ENCODE measurements around the gene FXYD5. TPM values are rescaled to one million over a fixed set of nuclear protein-coding genes. Genes with fewer than 3 reads are reported as not detected.

The FXYD5 gene
- total RNA-seq, 1 experiment from 2014 or later: 181 TPM

- peaks cover 52% of the 10 kb centered on the region for H3K4me1 ChIP-seq (replicated peaks; ENCODE audit: insufficient read depth)
- no peak overlapping the region for H3K4me3 ChIP-seq
- TF ChIP-seq CTCF (conservative IDR thresholded peaks at IDR 0.05) (no peak), EZH2 (IDR thresholded peaks at IDR 0.05; ENCODE audit: low read depth) (no peak)
- intact Hi-C loops (cut with micrococcal nuclease; ENCODE audit: unreplicated experiment): no loop called here
- H3K27ac ChIP-seq: no peak overlapping the region
- H3K36me3 ChIP-seq (ENCODE audit: low read depth): peaks cover 4% of the 10 kb centered on the region; the same call in 1 of the 2 replicates
- H3K9me2 ChIP-seq (ENCODE audit: insufficient read depth): no peaks in the 10 kb centered on the region
- peaks cover 11% of the 10 kb centered on the region for H3K79me2 ChIP-seq (ENCODE audit: low read depth)
- peaks cover 35% of the 10 kb centered on the region for H3F3A ChIP-seq (ENCODE audit: insufficient read depth, low read depth)
- CTCF ChIA-PET: no interaction called here
- H3K9me3 ChIP-seq (ENCODE audit: insufficient read depth, low read depth): no peaks in the 10 kb centered on the region
- no peaks in the 10 kb centered on the region for H4K20me1 ChIP-seq (ENCODE audit: insufficient read depth)
- no peak overlapping the region for H2AFZ ChIP-seq
- peak; percentile 49 to 55 for DNase-seq
- POLR2A ChIA-PET (ENCODE audit: unreplicated experiment): no interaction called here
- H3K27me3 ChIP-seq (ENCODE audit: insufficient read depth, low read depth): no peaks in the 10 kb centered on the region
- no TSS peak for BruUV-seq (replicated peaks)
- H3K4me2 ChIP-seq: peak overlapping the region; percentile 99
These were observed 28.5 kb upstream of the FXYD5 start for GRCh38 chr19:35125749-35126623.

GRCh38 chr19:35126624-35126959, 27.9 kb upstream of the FXYD5 start:
- H2AFZ ChIP-seq: no peak overlapping the region
- peaks cover 46% of the 10 kb centered on the region for H3K4me1 ChIP-seq (replicated peaks; ENCODE audit: insufficient read depth)
- no peaks in the 10 kb centered on the region for H3K9me2 ChIP-seq (ENCODE audit: insufficient read depth)
- BruUV-seq (replicated peaks): no TSS peak
- no peak overlapping the region for H3K4me3 ChIP-seq
- peaks cover 4% of the 10 kb centered on the region; the same call in 1 of the 2 replicates for H3K36me3 ChIP-seq (ENCODE audit: low read depth)
- no peaks in the 10 kb centered on the region for H3K27me3 ChIP-seq (ENCODE audit: insufficient read depth, low read depth)
- intact Hi-C loops (cut with micrococcal nuclease; ENCODE audit: unreplicated experiment): no loop called here
- no peaks in the 10 kb centered on the region for H4K20me1 ChIP-seq (ENCODE audit: insufficient read depth)
- CTCF ChIA-PET: no interaction called here
- H3K79me2 ChIP-seq (ENCODE audit: low read depth): peaks cover 5% of the 10 kb centered on the region
- DNase-seq: no peak
- no peaks in the 10 kb centered on the region for H3K9me3 ChIP-seq (ENCODE audit: insufficient read depth, low read depth)
- H3K4me2 ChIP-seq: no peak overlapping the region
- POLR2A ChIA-PET (ENCODE audit: unreplicated experiment): no interaction called here
- no peak overlapping the region for H3K27ac ChIP-seq
- peaks cover 29% of the 10 kb centered on the region for H3F3A ChIP-seq (ENCODE audit: insufficient read depth, low read depth)
- no peak for TF ChIP-seq CTCF (conservative IDR thresholded peaks at IDR 0.05)
- TF ChIP-seq EZH2 (IDR thresholded peaks at IDR 0.05; ENCODE audit: low read depth): no peak

- BruUV-seq (replicated peaks): no TSS peak
These were observed 26.7 kb upstream of the FXYD5 start for GRCh38 chr19:35127871-35128270.

More at GRCh38 chr19:35127871-35128270, 26.7 kb upstream of the FXYD5 start:
- H3K4me3 ChIP-seq: no peak overlapping the region
- ChIA-PET CTCF (no interaction called here), POLR2A (ENCODE audit: unreplicated experiment) (interaction anchor here (0.7 kb wide), 1 partner anchor 40 kb away, joined by 4 read pairs; no protein-coding TSS in a partner anchor)
- no peak overlapping the region for H2AFZ ChIP-seq
- TF ChIP-seq EZH2 (IDR thresholded peaks at IDR 0.05; ENCODE audit: low read depth): no peak
- TF ChIP-seq CTCF (conservative IDR thresholded peaks at IDR 0.05): no peak
- H3K79me2 ChIP-seq (ENCODE audit: low read depth): no peaks in the 10 kb centered on the region
- no peaks in the 10 kb centered on the region for H4K20me1 ChIP-seq (ENCODE audit: insufficient read depth)
- peaks cover 33% of the 10 kb centered on the region for H3K4me1 ChIP-seq (replicated peaks; ENCODE audit: insufficient read depth)
- H3K9me2 ChIP-seq (ENCODE audit: insufficient read depth): no peaks in the 10 kb centered on the region
- H3K36me3 ChIP-seq (ENCODE audit: low read depth): no peaks in the 10 kb centered on the region
- no peaks in the 10 kb centered on the region for H3K27me3 ChIP-seq (ENCODE audit: insufficient read depth, low read depth)
- intact Hi-C loops (cut with micrococcal nuclease; ENCODE audit: unreplicated experiment): no loop called here
- H3K27ac ChIP-seq: no peak overlapping the region
- no peak for DNase-seq
- no peak overlapping the region for H3K4me2 ChIP-seq
- H3K9me3 ChIP-seq (ENCODE audit: insufficient read depth, low read depth): no peaks in the 10 kb centered on the region; the same call in 1 of the 2 replicates
- peaks cover 16% of the 10 kb centered on the region for H3F3A ChIP-seq (ENCODE audit: insufficient read depth, low read depth)

Data from PC-9 (cell line).